ENCODE measurements around the gene ZNF234.
"Not testable (repeated sequence)": the region's sequence is repeated elsewhere in the genome, so short reads cannot be mapped to it uniquely, and the experiment has no call there.

ZNF234 gene

GRCh38 chr19:44141191-44142058 lies at the start of gene ZNF234:
Gene ZNF234 (plus strand): TSS chr19:44141554. CDS start chr19:44144633, 3,079 bp downstream.
- Mint-ChIP-seq H3K4me3 (peak within 1 kb of the TSS; percentile 92), H3K9me3 (peaks cover 41% of the 10 kb centered on the region), H3K4me1 (ENCODE audit: low read depth) (peaks cover 23% of the 10 kb centered on the region), H3K27me3 (no peaks in the 10 kb centered on the region), H3K36me3 (ENCODE audit: low read depth) (peaks cover 49% of the 10 kb centered on the region), H3K27ac (peak within 1 kb of the TSS; percentile 95)
- peak; percentile 82 for DNase-seq

DNA sequence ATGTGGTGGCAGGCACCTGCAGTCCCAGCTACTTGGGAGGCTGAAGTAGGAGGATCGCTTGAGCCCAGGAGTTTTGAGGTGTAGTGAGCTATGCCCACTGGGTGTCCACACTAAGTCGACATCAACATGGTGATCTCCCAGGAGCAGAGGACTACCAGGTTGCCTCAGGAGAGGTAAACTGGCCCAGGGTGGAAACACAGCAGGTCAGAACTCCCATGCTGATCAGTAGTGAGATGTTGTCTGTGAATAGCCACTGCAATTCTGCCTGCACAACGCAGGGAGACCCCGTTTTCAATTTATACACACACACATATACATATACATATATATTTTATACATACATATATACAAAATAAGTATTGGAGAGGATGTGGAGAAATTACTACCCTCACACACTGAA lies 49.2 kb upstream of the ZNF234 start:
- DNase-seq = no peak
- peaks cover 35% of the 10 kb centered on the region for H3K36me3 Mint-ChIP-seq (ENCODE audit: low read depth)
- no peaks in the 10 kb centered on the region for H3K27me3 Mint-ChIP-seq
- H3K4me3 Mint-ChIP-seq = no peak overlapping the region
- H3K27ac Mint-ChIP-seq = no peak overlapping the region
- peaks cover 18% of the 10 kb centered on the region for H3K4me1 Mint-ChIP-seq (ENCODE audit: low read depth)
- peaks cover 4% of the 10 kb centered on the region for H3K9me3 Mint-ChIP-seq

- Mint-ChIP-seq H3K4me1 (ENCODE audit: low read depth) (peaks cover 22% of the 10 kb centered on the region), H3K27ac (peak within 1 kb of the TSS; percentile 94), H3K9me3 (peaks cover 5% of the 10 kb centered on the region), H3K27me3 (no peaks in the 10 kb centered on the region), H3K4me3 (peak within 1 kb of the TSS; percentile 97), H3K36me3 (ENCODE audit: low read depth) (peaks cover 42% of the 10 kb centered on the region)
- DNase-seq = peak; percentile 84
Observed at GRCh38 chr19:44093931-44094765, 47.2 kb upstream of the ZNF234 start, which contains the start of gene ZNF224. Gene ZNF224 (plus strand): TSS chr19:44094361. CDS start chr19:44097874, 3,513 bp downstream.

GRCh38 chr19:44107751-44108150 lies 33.6 kb upstream of the ZNF234 start:
- Mint-ChIP-seq H3K27me3 (no peaks in the 10 kb centered on the region), H3K27ac (no peak overlapping the region), H3K4me3 (no peak overlapping the region), H3K9me3 (peaks cover 64% of the 10 kb centered on the region), H3K4me1 (ENCODE audit: low read depth) (peaks cover 10% of the 10 kb centered on the region), H3K36me3 (ENCODE audit: low read depth) (peaks cover 80% of the 10 kb centered on the region)
- no peak for DNase-seq

- Mint-ChIP-seq H3K9me3 (peaks cover 54% of the 10 kb centered on the region), H3K4me3 (no peak overlapping the region), H3K36me3 (ENCODE audit: low read depth) (peaks cover 73% of the 10 kb centered on the region)
Observed at GRCh38 chr19:44109458-44109857, 31.9 kb upstream of the ZNF234 start.

GRCh38 chr19:44111910-44112463 lies 29.4 kb upstream of the ZNF234 start:
- peaks cover 31% of the 10 kb centered on the region for H3K4me1 Mint-ChIP-seq (ENCODE audit: low read depth)
- peaks cover 39% of the 10 kb centered on the region for H3K9me3 Mint-ChIP-seq
- peak overlapping the region; percentile 99 for H3K4me3 Mint-ChIP-seq
- no peak overlapping the region for H3K27ac Mint-ChIP-seq
- peak; percentile 31 for DNase-seq
- H3K36me3 Mint-ChIP-seq (ENCODE audit: low read depth) = peaks cover 63% of the 10 kb centered on the region
- H3K27me3 Mint-ChIP-seq = no peaks in the 10 kb centered on the region

More at GRCh38 chr19:44109458-44109857, 31.9 kb upstream of the ZNF234 start:
- no peak for DNase-seq
- H3K4me1 Mint-ChIP-seq (ENCODE audit: low read depth) = peaks cover 22% of the 10 kb centered on the region
- H3K27me3 Mint-ChIP-seq = no peaks in the 10 kb centered on the region
- H3K27ac Mint-ChIP-seq = no peak overlapping the region

DNA sequence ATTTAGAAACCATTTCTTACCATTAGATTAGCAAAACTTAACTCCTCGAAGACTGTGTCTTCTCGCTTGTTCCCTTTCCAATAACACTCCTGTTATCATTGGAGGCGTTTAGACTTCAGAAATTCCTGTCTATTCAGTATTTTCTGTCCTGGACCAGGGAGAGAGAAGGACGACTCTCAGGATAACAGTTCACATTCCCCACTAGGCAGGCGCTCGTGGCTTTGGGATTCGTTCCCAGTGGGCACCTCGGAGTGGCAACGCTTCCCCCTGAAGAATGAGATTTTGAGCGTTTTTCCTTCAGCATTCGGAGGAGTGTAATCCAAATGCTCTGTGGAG lies 28.6 kb upstream of the ZNF234 start:
- H3K27me3 Mint-ChIP-seq = no peaks in the 10 kb centered on the region
- peak overlapping the region; percentile 99 for H3K4me3 Mint-ChIP-seq
- H3K9me3 Mint-ChIP-seq = peaks cover 31% of the 10 kb centered on the region
- no peak for DNase-seq
- peaks cover 31% of the 10 kb centered on the region for H3K4me1 Mint-ChIP-seq (ENCODE audit: low read depth)
- peak overlapping the region; percentile 95 for H3K27ac Mint-ChIP-seq
- H3K36me3 Mint-ChIP-seq (ENCODE audit: low read depth) = peaks cover 63% of the 10 kb centered on the region

DNA sequence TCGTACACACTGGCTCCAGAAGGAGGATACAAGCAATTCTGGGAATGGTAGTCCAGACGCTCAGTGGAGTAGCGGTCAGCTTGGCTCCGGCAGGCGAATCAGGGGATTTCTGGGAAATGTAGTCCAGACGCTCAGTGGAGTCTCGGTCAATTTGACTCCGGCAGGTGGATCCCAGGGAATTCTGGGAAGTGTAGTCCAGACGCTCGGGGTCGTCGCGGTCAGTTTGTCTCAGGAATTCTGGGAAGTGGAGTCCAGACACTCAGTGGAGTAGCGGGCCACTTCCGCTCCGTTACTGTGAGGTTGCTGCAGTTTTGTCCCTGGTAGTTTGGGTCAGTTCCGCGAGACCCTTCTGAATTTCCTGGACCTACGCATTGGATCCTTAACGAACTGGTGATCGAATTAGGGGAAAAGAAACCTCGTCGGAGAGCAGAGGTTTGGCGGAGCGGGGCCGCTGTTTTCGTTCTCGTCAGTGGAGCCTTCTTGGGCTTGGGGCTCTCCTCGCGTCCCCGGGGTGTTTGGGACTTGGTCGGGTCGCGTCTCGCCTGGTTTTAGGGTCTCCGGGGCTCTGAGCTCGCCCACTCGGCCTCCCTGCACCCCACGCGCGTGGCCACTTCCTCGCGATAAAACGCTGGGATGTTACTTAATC lies 28.1 kb upstream of the ZNF234 start, which contains the start of gene ZNF225:
ZNF225 (plus strand) TSS at position 262 of the 646 bp plus-strand sequence. CDS start 2,429 bp downstream, outside the sequence.
- H3K36me3 Mint-ChIP-seq (ENCODE audit: low read depth) = peaks cover 62% of the 10 kb centered on the region

DNA sequence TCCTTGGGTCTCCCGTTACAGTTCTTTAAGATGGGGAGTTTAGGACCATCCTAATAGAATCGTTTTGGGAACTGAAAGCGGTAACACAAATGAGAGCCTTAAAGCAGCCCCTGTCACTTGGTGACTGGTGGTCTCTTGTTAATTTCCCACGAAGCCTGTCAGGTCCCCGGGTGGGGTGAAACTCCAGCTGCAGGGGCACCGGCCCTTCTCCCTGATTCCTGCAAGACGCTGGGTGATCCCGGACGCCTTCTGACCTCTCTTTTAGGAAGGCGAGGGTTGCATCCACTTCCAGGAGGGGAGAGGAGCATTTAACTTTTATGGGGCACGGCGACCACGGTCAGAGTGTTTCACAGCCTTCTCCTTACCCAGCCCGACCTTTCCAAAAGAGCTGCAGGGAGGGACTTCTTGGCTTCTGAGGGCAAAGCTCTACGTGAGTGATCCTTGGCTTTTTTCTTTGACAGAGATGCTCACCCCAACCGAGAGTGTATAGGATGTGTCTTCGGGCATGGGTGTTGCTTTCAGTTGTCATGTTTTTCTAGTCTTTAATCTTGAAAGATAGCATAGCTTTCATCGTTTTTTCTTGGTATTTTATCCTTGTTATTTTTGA lies 27.5 kb upstream of the ZNF234 start:
- peaks cover 64% of the 10 kb centered on the region for H3K36me3 Mint-ChIP-seq (ENCODE audit: low read depth)
- peaks cover 31% of the 10 kb centered on the region for H3K4me1 Mint-ChIP-seq (ENCODE audit: low read depth)
- no peaks in the 10 kb centered on the region for H3K27me3 Mint-ChIP-seq
- H3K4me3 Mint-ChIP-seq = peak overlapping the region; percentile 99
- peaks cover 21% of the 10 kb centered on the region for H3K9me3 Mint-ChIP-seq
- H3K27ac Mint-ChIP-seq = peak overlapping the region; percentile 95
- peak; percentile 35 for DNase-seq

More for the DNA sequence above, 28.1 kb upstream of the ZNF234 start, which contains the start of gene ZNF225:
- Mint-ChIP-seq H3K27me3 (no peaks in the 10 kb centered on the region), H3K4me1 (ENCODE audit: low read depth) (peaks cover 31% of the 10 kb centered on the region), H3K27ac (peak within 1 kb of the TSS; percentile 95), H3K4me3 (peak within 1 kb of the TSS; percentile 99), H3K9me3 (peaks cover 26% of the 10 kb centered on the region)
- peak; percentile 84 for DNase-seq

- not testable (repeated sequence) for H3K4me3 Mint-ChIP-seq; H3K27ac Mint-ChIP-seq; H3K4me1 Mint-ChIP-seq (ENCODE audit: low read depth); DNase-seq; H3K27me3 Mint-ChIP-seq
- peaks cover 94% of the 10 kb centered on the region for H3K36me3 Mint-ChIP-seq (ENCODE audit: low read depth)
- peaks cover 60% of the 10 kb centered on the region for H3K9me3 Mint-ChIP-seq
Observed at GRCh38 chr19:44121162-44121561, 20.2 kb upstream of the ZNF234 start.

- no peak for DNase-seq
- peaks cover 17% of the 10 kb centered on the region for H3K36me3 Mint-ChIP-seq (ENCODE audit: low read depth)
- H3K4me1 Mint-ChIP-seq (ENCODE audit: low read depth) = no peaks in the 10 kb centered on the region
- H3K27me3 Mint-ChIP-seq = no peaks in the 10 kb centered on the region
- H3K27ac Mint-ChIP-seq = no peak overlapping the region
- H3K9me3 Mint-ChIP-seq = peaks cover 46% of the 10 kb centered on the region
- H3K4me3 Mint-ChIP-seq = no peak overlapping the region
Observed at GRCh38 chr19:44131955-44132354, 9.4 kb upstream of the ZNF234 start.

GRCh38 chr19:44142059-44142433 lies 692 bp downstream of the ZNF234 start:
- Mint-ChIP-seq H3K9me3 (peaks cover 38% of the 10 kb centered on the region), H3K27me3 (no peaks in the 10 kb centered on the region), H3K36me3 (ENCODE audit: low read depth) (peaks cover 54% of the 10 kb centered on the region), H3K27ac (peak overlapping the region; percentile 95), H3K4me3 (peak overlapping the region; percentile 92), H3K4me1 (ENCODE audit: low read depth) (peaks cover 23% of the 10 kb centered on the region)
- peak; percentile 47 for DNase-seq

DNA sequence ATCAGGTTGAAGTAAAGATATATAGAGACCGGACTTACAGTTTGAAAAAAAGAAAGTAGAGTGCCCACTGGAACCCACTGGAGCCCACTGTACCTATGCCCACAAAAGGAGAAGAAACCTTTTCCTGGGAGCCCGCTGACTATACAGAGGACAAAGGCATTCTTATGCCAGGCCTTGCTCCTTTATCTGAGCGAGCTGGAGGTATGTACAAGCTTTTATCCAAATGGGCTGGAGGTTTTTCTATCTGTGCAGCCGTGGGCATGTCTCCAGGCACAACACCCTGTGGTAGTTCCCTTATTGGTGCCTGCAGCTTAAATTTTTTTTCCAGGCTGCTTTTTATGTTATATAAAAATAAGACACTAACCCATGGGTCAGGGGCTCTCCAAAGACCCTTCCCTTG lies 8.4 kb downstream of the ZNF234 start:
- H3K27me3 Mint-ChIP-seq = no peaks in the 10 kb centered on the region
- H3K4me1 Mint-ChIP-seq (ENCODE audit: low read depth) = no peaks in the 10 kb centered on the region
- no peak overlapping the region for H3K27ac Mint-ChIP-seq
- no peak overlapping the region for H3K4me3 Mint-ChIP-seq
- H3K36me3 Mint-ChIP-seq (ENCODE audit: low read depth) = peaks cover 99% of the 10 kb centered on the region
- peaks cover 54% of the 10 kb centered on the region for H3K9me3 Mint-ChIP-seq
- DNase-seq = no peak
